A549 (cell line): ENCODE data around the gene TRAPPC3.

Experiments
- BHLHE40 ChIP-seq: IDR thresholded peaks from 2 replicates; pipeline ENCODE4 v1.6.1; 2012; ENCODE audit warnings: low read depth, low read length, inconsistent platforms
- CBX8 ChIP-seq: fragments of 200-600 bp; sonication (generic); IDR thresholded peaks from 2 replicates; pipeline ENCODE4 v1.6.1; 2016
- CEBPB ChIP-seq, 2 experiments: fragments of >200 bp in 1 of 2; sonication (Bioruptor Twin) in 1 of 2; formaldehyde crosslinking in 1 of 2; IDR thresholded peaks; 2 replicates each; pipeline ENCODE4 v1.6.1; 2012 to 2016
- CTCF ChIP-seq: fragments of >200 bp; sonication (Bioruptor Twin); formaldehyde crosslinking; IDR thresholded peaks from 3 replicates; pipeline ENCODE4 v1.5.1; 2016
- ELK1 ChIP-seq: fragments of 150-350 bp; IDR thresholded peaks from 2 replicates; pipeline ENCODE4 v1.6.1; 2014; ENCODE audit warnings: low read depth, mild to moderate bottlenecking, low read length
- FOSL2 ChIP-seq, 2 experiments: fragments of 450-650 bp in 1 of 2; fragments of >200 bp in 1 of 2; sonication (Bioruptor Twin) in 1 of 2; formaldehyde crosslinking; IDR thresholded peaks; 2 replicates each; pipeline versions ENCODE4 v1.5.0 to v1.6.1; 2016 to 2020; ENCODE audit warnings: mild to moderate bottlenecking in 1 of 2, moderate library complexity in 1 of 2
- JUNB ChIP-seq: fragments of >200 bp; sonication (Bioruptor Twin); formaldehyde crosslinking; IDR thresholded peaks from 2 replicates; pipeline ENCODE4 v1.6.1; 2016
- MAZ ChIP-seq: fragments of 150-350 bp; IDR thresholded peaks from 2 replicates; pipeline ENCODE4 v1.6.1; 2014; ENCODE audit warnings: antibody characterized with exemption, low read depth, low read length, borderline replicate concordance
- NR3C1 ChIP-seq: fragments of >200 bp; sonication (Bioruptor Twin); formaldehyde crosslinking; IDR thresholded peaks from 3 replicates; pipeline ENCODE4 v1.6.1; 2017
- POLR2A ChIP-seq: IDR thresholded peaks from 2 replicates; pipeline ENCODE4 v1.6.1; 2012; ENCODE audit warnings: mild to moderate bottlenecking, low read length
- RFX5 ChIP-seq: fragments of 450-650 bp; IDR thresholded peaks from 2 replicates; pipeline ENCODE4 v1.7.1; 2014; ENCODE audit warnings: antibody characterized with exemption, mild to moderate bottlenecking, moderate library complexity
- USF2 ChIP-seq: fragments of 450-650 bp; IDR thresholded peaks from 2 replicates; pipeline ENCODE4 v1.6.1; 2014; ENCODE audit warnings: antibody characterized with exemption
- TF ChIP-seq, protein P1 (sequence below): fragments of 200-600 bp; sonication (generic); IDR thresholded peaks from 2 replicates; pipeline ENCODE4 v1.6.1; 2016; ENCODE audit warnings: antibody characterized with exemption, mild to moderate bottlenecking, moderate library complexity
- TF ChIP-seq, protein P2 (sequence below): IDR thresholded peaks from 2 replicates; pipeline ENCODE4 v1.6.1; 2012

DNA sequence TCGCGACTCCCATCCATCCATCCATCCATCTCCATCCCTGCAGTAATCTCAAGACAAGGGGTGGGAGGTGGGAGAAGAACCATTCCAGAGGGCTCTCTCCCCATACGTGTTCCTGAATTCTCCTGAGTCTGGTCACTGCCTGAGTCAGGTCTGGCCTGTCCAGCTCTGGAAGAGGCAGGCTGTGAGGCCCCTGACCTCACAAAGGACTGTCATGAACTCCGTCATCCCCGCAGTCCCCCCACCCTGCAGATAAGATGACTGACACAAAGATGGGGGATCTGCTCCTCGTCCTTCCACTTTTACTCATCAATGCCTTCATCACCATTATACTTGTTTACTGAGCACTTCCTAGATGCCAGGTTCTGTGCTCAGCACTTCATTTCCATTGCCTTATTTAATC, 5.0 kb upstream of the TRAPPC3 start:
- no peak for TF ChIP-seq CTCF
- TF ChIP-seq, protein P1, sequence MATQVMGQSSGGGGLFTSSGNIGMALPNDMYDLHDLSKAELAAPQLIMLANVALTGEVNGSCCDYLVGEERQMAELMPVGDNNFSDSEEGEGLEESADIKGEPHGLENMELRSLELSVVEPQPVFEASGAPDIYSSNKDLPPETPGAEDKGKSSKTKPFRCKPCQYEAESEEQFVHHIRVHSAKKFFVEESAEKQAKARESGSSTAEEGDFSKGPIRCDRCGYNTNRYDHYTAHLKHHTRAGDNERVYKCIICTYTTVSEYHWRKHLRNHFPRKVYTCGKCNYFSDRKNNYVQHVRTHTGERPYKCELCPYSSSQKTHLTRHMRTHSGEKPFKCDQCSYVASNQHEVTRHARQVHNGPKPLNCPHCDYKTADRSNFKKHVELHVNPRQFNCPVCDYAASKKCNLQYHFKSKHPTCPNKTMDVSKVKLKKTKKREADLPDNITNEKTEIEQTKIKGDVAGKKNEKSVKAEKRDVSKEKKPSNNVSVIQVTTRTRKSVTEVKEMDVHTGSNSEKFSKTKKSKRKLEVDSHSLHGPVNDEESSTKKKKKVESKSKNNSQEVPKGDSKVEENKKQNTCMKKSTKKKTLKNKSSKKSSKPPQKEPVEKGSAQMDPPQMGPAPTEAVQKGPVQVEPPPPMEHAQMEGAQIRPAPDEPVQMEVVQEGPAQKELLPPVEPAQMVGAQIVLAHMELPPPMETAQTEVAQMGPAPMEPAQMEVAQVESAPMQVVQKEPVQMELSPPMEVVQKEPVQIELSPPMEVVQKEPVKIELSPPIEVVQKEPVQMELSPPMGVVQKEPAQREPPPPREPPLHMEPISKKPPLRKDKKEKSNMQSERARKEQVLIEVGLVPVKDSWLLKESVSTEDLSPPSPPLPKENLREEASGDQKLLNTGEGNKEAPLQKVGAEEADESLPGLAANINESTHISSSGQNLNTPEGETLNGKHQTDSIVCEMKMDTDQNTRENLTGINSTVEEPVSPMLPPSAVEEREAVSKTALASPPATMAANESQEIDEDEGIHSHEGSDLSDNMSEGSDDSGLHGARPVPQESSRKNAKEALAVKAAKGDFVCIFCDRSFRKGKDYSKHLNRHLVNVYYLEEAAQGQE = no peak
- no peak for TF ChIP-seq CEBPB (IDR thresholded peaks at IDR 0.05)
- no peak for TF ChIP-seq USF2
- no peak for TF ChIP-seq JUNB
- TF ChIP-seq POLR2A = no peak
- TF ChIP-seq FOSL2 (IDR thresholded peaks at IDR 0.05) = no peak
- no peak for TF ChIP-seq FOSL2 (CRISPR knock-in tag; IDR thresholded peaks at IDR 0.05)
- no peak for TF ChIP-seq CBX8
- TF ChIP-seq NR3C1 = no peak
- TF ChIP-seq MAZ = no peak
- no peak for TF ChIP-seq BHLHE40
- no peak for TF ChIP-seq ELK1
- no peak for TF ChIP-seq RFX5
- TF ChIP-seq, protein P2, sequence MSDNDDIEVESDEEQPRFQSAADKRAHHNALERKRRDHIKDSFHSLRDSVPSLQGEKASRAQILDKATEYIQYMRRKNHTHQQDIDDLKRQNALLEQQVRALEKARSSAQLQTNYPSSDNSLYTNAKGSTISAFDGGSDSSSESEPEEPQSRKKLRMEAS = no peak
